IMR-90 (cell line): ENCODE measurements around the gene WAC. TPM values are rescaled to one million over a fixed set of nuclear protein-coding genes. Genes with fewer than 3 reads are reported as not detected.

Source experiments
- ATAC-seq: fragments of 200-7000 bp; cut with Tn5 transposase; 2 replicates; pipeline ENCODE4 v1.9.1; 2020; ENCODE audit warnings: low read depth, mild to moderate bottlenecking, moderate library complexity
- BruUV-seq: library from RNA; stranded (reverse); fragments of 400-500 nt; replicated peaks from 2 replicates; lab custom pipeline; 2021; lab: Mats Ljungman, UMichigan
- CTCF ChIA-PET: fragments of 300-600 bp; formaldehyde crosslinking; extraction: SDS; loops from one replicate; lab custom pipeline; 2021; ENCODE audit warnings: antibody characterized with exemption; lab: Yijun Ruan, JAX
- POLR2A ChIA-PET: fragments of 300-600 bp; sonication (Branson Sonifier 250); formaldehyde crosslinking; loops from one replicate; lab custom pipeline; 2022; ENCODE audit warnings: antibody characterized with exemption; ENCODE audit not compliant: unreplicated experiment; lab: Charles Lee
- DNase-seq: peaks from one replicate; pipeline ENCODE4 v3.0.0; 2013
- H2AFZ ChIP-seq: replicated peaks from 2 replicates; pipeline ENCODE3; 2013; ENCODE audit warnings: low read length, mild to moderate bottlenecking; ENCODE audit not compliant: poor library complexity
- H2AK5ac ChIP-seq: 2 replicates; pipeline ENCODE4 v1.6.1; 2013; ENCODE audit warnings: low read depth, low read length, inconsistent platforms
- H2AK9ac ChIP-seq: replicated peaks from 2 replicates; pipeline ENCODE3; 2013; ENCODE audit warnings: mild to moderate bottlenecking, low read depth, low read length, moderate library complexity; ENCODE audit not compliant: poor library complexity
- H2BK120ac ChIP-seq: 2 replicates; pipeline ENCODE4 v1.6.1; 2013; ENCODE audit warnings: low read depth, low read length, inconsistent platforms
- H2BK15ac ChIP-seq: 3 replicates; pipeline ENCODE4 v1.6.1; 2013; ENCODE audit warnings: low read depth, low read length, inconsistent platforms
- H2BK20ac ChIP-seq: 2 replicates; pipeline ENCODE4 v1.6.1; 2013; ENCODE audit warnings: low read depth, mild to moderate bottlenecking, inconsistent platforms, low read length, moderate library complexity
- H2BK5ac ChIP-seq: 2 replicates; pipeline ENCODE4 v1.6.1; 2013; ENCODE audit warnings: mild to moderate bottlenecking, low read depth, low read length, inconsistent platforms; ENCODE audit not compliant: poor library complexity, severe bottlenecking
- H3K14ac ChIP-seq: replicated peaks from 2 replicates; pipeline ENCODE4 v1.6.1; 2013; ENCODE audit warnings: low read depth, low read length, inconsistent platforms
- H3K18ac ChIP-seq: 2 replicates; pipeline ENCODE4 v1.6.1; 2013; ENCODE audit warnings: low read depth, low read length, control low read depth
- H3K23ac ChIP-seq: 2 replicates; pipeline ENCODE4 v1.6.1; 2013; ENCODE audit warnings: low read depth, low read length, inconsistent platforms
- H3K27ac ChIP-seq: 2 replicates; pipeline ENCODE4 v1.5.1; 2013; ENCODE audit warnings: mild to moderate bottlenecking, control low read depth, low read length; ENCODE audit not compliant: insufficient read depth
- H3K27me3 ChIP-seq: 2 replicates; pipeline ENCODE4 v1.6.1; 2013; ENCODE audit warnings: low read length; ENCODE audit not compliant: control insufficient read depth, insufficient read depth
- H3K36me3 ChIP-seq: 2 replicates; pipeline ENCODE4 v1.6.1; 2013; ENCODE audit warnings: low read length, mixed read lengths; ENCODE audit not compliant: control insufficient read depth, insufficient read depth
- H3K4ac ChIP-seq: 2 replicates; pipeline ENCODE4 v1.6.1; 2013; ENCODE audit warnings: low read depth, low read length, inconsistent platforms
- H3K4me1 ChIP-seq: 2 replicates; pipeline ENCODE4 v1.6.1; 2013; ENCODE audit warnings: low read length, mixed read lengths; ENCODE audit not compliant: control insufficient read depth, insufficient read depth
- H3K4me2 ChIP-seq: 2 replicates; pipeline ENCODE4 v1.6.1; 2013; ENCODE audit warnings: low read depth, mild to moderate bottlenecking, control low read depth, low read length, moderate library complexity
- H3K4me3 ChIP-seq: 2 replicates; pipeline ENCODE4 v1.5.1; 2013; ENCODE audit warnings: low read depth, mild to moderate bottlenecking, control low read depth, low read length, moderate library complexity; ENCODE audit not compliant: insufficient read depth
- H3K56ac ChIP-seq: 2 replicates; pipeline ENCODE4 v1.6.1; 2013; ENCODE audit warnings: low read length, inconsistent platforms; ENCODE audit not compliant: insufficient read depth; ENCODE audit errors: extremely low read depth
- H3K79me1 ChIP-seq, 2 experiments: 2 replicates each; pipeline ENCODE4 v1.6.1; 2013; ENCODE audit warnings: low read length in 2 of 2, inconsistent platforms in 1 of 2, low read depth in 1 of 2
- H3K9ac ChIP-seq: 2 replicates; pipeline ENCODE4 v1.6.1; 2013; ENCODE audit warnings: low read depth, low read length, control low read depth
- H3K9me1 ChIP-seq: 2 replicates; pipeline ENCODE4 v1.6.1; 2013; ENCODE audit warnings: low read length, inconsistent platforms; ENCODE audit not compliant: insufficient read depth
- H3K9me3 ChIP-seq: 2 replicates; pipeline ENCODE4 v1.6.1; 2013; ENCODE audit warnings: low read length; ENCODE audit not compliant: control insufficient read depth, insufficient read depth
- H4K20me1 ChIP-seq: 2 replicates; pipeline ENCODE4 v1.6.1; 2013; ENCODE audit warnings: low read length, inconsistent platforms; ENCODE audit not compliant: insufficient read depth
- H4K5ac ChIP-seq: 2 replicates; pipeline ENCODE4 v1.6.1; 2013; ENCODE audit warnings: mild to moderate bottlenecking, low read depth, low read length, control low read depth
- H4K8ac ChIP-seq, 2 experiments: 2 replicates each; pipeline ENCODE4 v1.6.1; 2013; ENCODE audit warnings: low read depth in 2 of 2, low read length in 2 of 2, control low read depth in 1 of 2, inconsistent platforms in 1 of 2
- H4K91ac ChIP-seq: 2 replicates; pipeline ENCODE4 v1.6.1; 2013; ENCODE audit warnings: low read depth, low read length, inconsistent platforms; ENCODE audit not compliant: insufficient read depth
- BHLHE40 ChIP-seq: fragments of 150-350 bp; IDR thresholded peaks from 2 replicates; pipeline ENCODE4 v1.6.1; 2016; ENCODE audit warnings: mild to moderate bottlenecking, low read depth, low read length
- CEBPB ChIP-seq: IDR thresholded peaks from 2 replicates; pipeline ENCODE4 v1.6.1; 2012; ENCODE audit warnings: low read depth, low read length, improper control_type of control experiment
- CHD1 ChIP-seq: IDR thresholded peaks from 2 replicates; pipeline ENCODE4 v1.6.1; 2012; ENCODE audit warnings: low read depth, low read length, improper control_type of control experiment
- CTCF ChIP-seq: conservative IDR thresholded peaks from 2 replicates; pipeline ENCODE4 v1.5.1; 2012; ENCODE audit warnings: mild to moderate bottlenecking, low read depth, low read length, improper control_type of control experiment
- ELK1 ChIP-seq: fragments of 150-350 bp; IDR thresholded peaks from 2 replicates; pipeline ENCODE4 v1.6.1; 2016; ENCODE audit warnings: low read depth, mild to moderate bottlenecking, low read length, moderate library complexity, borderline replicate concordance
- FOS ChIP-seq: fragments of 150-350 bp; IDR thresholded peaks from 2 replicates; pipeline ENCODE4 v1.6.1; 2016; ENCODE audit warnings: low read depth, low read length
- MAFK ChIP-seq: IDR thresholded peaks from 2 replicates; pipeline ENCODE4 v1.6.1; 2012; ENCODE audit warnings: low read depth, low read length, improper control_type of control experiment
- MAZ ChIP-seq: IDR thresholded peaks from 2 replicates; pipeline ENCODE4 v1.6.1; 2012; ENCODE audit warnings: low read depth, mild to moderate bottlenecking, low read length, improper control_type of control experiment, moderate library complexity, borderline replicate concordance
- MXI1 ChIP-seq: IDR thresholded peaks from 2 replicates; pipeline ENCODE4 v1.6.1; 2012; ENCODE audit warnings: low read depth, mild to moderate bottlenecking, low read length, moderate library complexity, borderline replicate concordance
- NFE2L2 ChIP-seq: fragments of 150-350 bp; IDR thresholded peaks from 2 replicates; pipeline ENCODE4 v1.6.1; 2016; ENCODE audit warnings: low read depth, mild to moderate bottlenecking, low read length
- POLR2A ChIP-seq: IDR thresholded peaks from 2 replicates; pipeline ENCODE4 v1.6.1; 2012; ENCODE audit warnings: mild to moderate bottlenecking, low read depth, low read length
- RAD21 ChIP-seq: IDR thresholded peaks from 2 replicates; pipeline ENCODE4 v1.6.1; 2012; ENCODE audit warnings: low read length, improper control_type of control experiment
- RCOR1 ChIP-seq: IDR thresholded peaks from 2 replicates; pipeline ENCODE4 v1.6.1; 2012; ENCODE audit warnings: mild to moderate bottlenecking, low read length, improper control_type of control experiment; ENCODE audit not compliant: insufficient replicate concordance
- RFX5 ChIP-seq: IDR thresholded peaks from 2 replicates; pipeline ENCODE4 v1.8.0; 2012; ENCODE audit warnings: low read depth, mild to moderate bottlenecking, low read length, moderate library complexity
- SMC3 ChIP-seq: fragments of 150-350 bp; IDR thresholded peaks from 2 replicates; pipeline ENCODE4 v1.6.1; 2016; ENCODE audit warnings: low read depth, mild to moderate bottlenecking, antibody characterized with exemption, low read length, moderate library complexity
- USF2 ChIP-seq: fragments of 150-350 bp; IDR thresholded peaks from 2 replicates; pipeline ENCODE4 v1.6.1; 2017; ENCODE audit warnings: mild to moderate bottlenecking, antibody characterized with exemption, low read length, low read depth
- WGBS, 2 experiments: methylation state at CpG; one replicate each; pipeline versions ENCODE4 v1.1.5 to v1.1.7; 2013; ENCODE audit warnings: missing lambda C conversion rate in 2 of 2; ENCODE audit not compliant: insufficient read length in 1 of 2; ENCODE audit errors: extremely low coverage in 2 of 2; 5-methylcytosine and 5-hydroxymethylcytosine counted together
- dilution Hi-C: fragments of 300-500 bp; cut with HindIII; formaldehyde crosslinking; loops from one replicate; pipeline ENCODE4 v1.14.3; 2018; ENCODE audit warnings: low sequenced_read_pairs; ENCODE audit not compliant: unreplicated experiment
- in situ Hi-C: fragments of 300-500 bp; cut with MboI; formaldehyde crosslinking; loops from 3 replicates; pipeline ENCODE4 v1.14.3; 2019; ENCODE audit warnings: low sequenced_read_pairs, inconsistent platforms, mixed read lengths
- intact Hi-C: fragments of 100-400 bp; cut with micrococcal nuclease; formaldehyde crosslinking; loops from 2 replicates; pipeline ENCODE4 v1.10.0; 2022
- polyA plus RNA-seq, 3 experiments: library from polyadenylated mRNA; depleted of rRNA; stranded (reverse); fragments of >200 nt; gene quantifications; 2 replicates each; pipeline ENCODE4 v1.2.3, GENCODE V29; 2012; ENCODE audit warnings: low replicate concordance in 1 of 3
- total RNA-seq: library from RNA; depleted of rRNA; stranded (reverse); fragments of >200 nt; gene quantifications from 2 replicates; pipeline ENCODE4 v1.2.3, GENCODE V29; 2012

Gene WAC
- total and polyA plus RNA-seq, 2 of the 4 experiments (the other 2 are of a cell fraction), result 39.6 to 52.2 TPM

- Histone ChIP-seq H4K91ac (no peak overlapping the region), H3K9me3 (no peaks in the 10 kb centered on the region), H3K4me2 (no peak overlapping the region), H4K8ac (no peak overlapping the region), H3K18ac (no peak overlapping the region), H4K20me1 (no peaks in the 10 kb centered on the region), H2BK120ac (no peak overlapping the region), H2AK5ac (no peak overlapping the region), H3K79me1 (no peaks in the 10 kb centered on the region), H3K56ac (no peak overlapping the region), H3K27me3 (peaks cover 12% of the 10 kb centered on the region), H3K4me3 (no peak overlapping the region), H2BK5ac (no peak overlapping the region), H4K5ac (no peak overlapping the region), H2AFZ (no peak overlapping the region), H3K36me3 (no peaks in the 10 kb centered on the region), H2BK20ac (no peak overlapping the region), H3K27ac (no peak overlapping the region), H2AK9ac (no peak overlapping the region), H3K4ac (no peak overlapping the region), H3K23ac (no peak overlapping the region; the same call in 1 of the 2 replicates), H2BK15ac (no peak overlapping the region), H3K9ac (no peak overlapping the region), H3K4me1 (no peaks in the 10 kb centered on the region), H3K9me1 (no peaks in the 10 kb centered on the region), H3K14ac (no peak overlapping the region)
- dilution Hi-C loops, result no loop called here
- BruUV-seq, result no TSS peak
- intact Hi-C loops, result no loop called here
- POLR2A ChIA-PET, result no interaction called here
- TF ChIP-seq MAZ (no peak), SMC3 (no peak), CTCF (no peak), RFX5 (no peak), MXI1 (no peak), CEBPB (no peak), BHLHE40 (no peak), FOS (no peak), CHD1 (no peak), USF2 (no peak), ELK1 (no peak), POLR2A (no peak), NFE2L2 (no peak), RCOR1 (no peak), MAFK (no peak), RAD21 (no peak)
- no peak for ATAC-seq
- DNase-seq, result no peak
- in situ Hi-C loops, result no loop called here
- WGBS, 2 experiments, result no CpG with 5 or more reads among the region's 2 CpGs
- CTCF ChIA-PET, result no interaction called here
Observed at GRCh38 chr10:28494420-28494819, 38.5 kb upstream of the WAC start.
